Choroid plexus epithelial cell (primary cell): Measurements from ENCODE around the gene PRIM2.
A peak's percentile ranks its signal among the peaks of the same experiment; 100 is the strongest.
"Not testable (repeated sequence)": the region's sequence is repeated elsewhere in the genome, so short reads cannot be mapped to it uniquely, and the experiment has no call there.

Experiments used
- DNase-seq: peaks from one replicate; pipeline ENCODE4 v3.0.0-alpha.2; 2010; ENCODE audit warnings: low read depth
- H3K4me3 ChIP-seq: 2 replicates; pipeline ENCODE4 v1.5.1; 2011; ENCODE audit warnings: low read depth, mild to moderate bottlenecking, control low read depth, low read length, moderate library complexity
- TF ChIP-seq, protein P1 (sequence below): conservative IDR thresholded peaks from 2 replicates; pipeline ENCODE4 v1.5.1; 2011; ENCODE audit warnings: low read depth, mild to moderate bottlenecking, control low read depth, inconsistent platforms, low read length, moderate library complexity

Gene PRIM2

DNA sequence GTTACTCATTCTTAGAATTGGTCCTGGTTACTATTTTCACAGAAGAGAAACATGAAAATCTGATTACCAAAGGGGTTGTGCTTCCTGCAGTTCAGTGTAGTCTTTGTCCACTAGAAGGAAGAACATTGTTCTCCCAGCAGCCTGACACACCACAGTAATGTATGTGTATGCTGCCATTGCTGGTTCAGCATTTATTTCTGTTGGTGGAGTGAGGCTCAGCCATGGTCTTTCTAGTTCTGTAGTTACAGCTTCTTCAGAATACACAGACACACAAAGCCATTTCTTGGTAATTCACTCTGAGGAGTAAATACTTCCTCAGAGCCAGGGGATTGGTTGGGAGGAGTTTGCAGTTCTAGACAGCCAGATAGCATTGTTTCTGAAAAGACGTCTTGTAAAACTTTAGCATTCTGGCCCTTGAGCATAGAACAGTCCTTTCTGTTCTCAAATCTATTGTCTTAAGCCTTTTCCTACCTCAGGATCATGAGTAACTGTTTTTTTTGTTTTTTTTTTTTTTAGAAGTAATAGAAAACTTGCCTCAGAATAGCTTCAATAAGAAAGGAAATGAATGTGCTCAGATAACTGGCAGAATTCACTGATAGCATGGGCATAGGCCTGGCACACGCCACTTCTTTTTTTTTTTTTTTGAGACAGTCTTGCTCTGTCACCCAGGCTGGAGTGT is 128.5 kb downstream of the PRIM2 start:
- DNase-seq, H3K4me3 ChIP-seq: not testable (repeated sequence)

GRCh38 chr6:57449496-57450066 is 132.2 kb downstream of the PRIM2 start:
- not testable (repeated sequence) for H3K4me3 ChIP-seq, DNase-seq

- DNase-seq, H3K4me3 ChIP-seq: not testable (repeated sequence)
Observed at GRCh38 chr6:57459781-57460180, 142.4 kb downstream of the PRIM2 start.

DNA sequence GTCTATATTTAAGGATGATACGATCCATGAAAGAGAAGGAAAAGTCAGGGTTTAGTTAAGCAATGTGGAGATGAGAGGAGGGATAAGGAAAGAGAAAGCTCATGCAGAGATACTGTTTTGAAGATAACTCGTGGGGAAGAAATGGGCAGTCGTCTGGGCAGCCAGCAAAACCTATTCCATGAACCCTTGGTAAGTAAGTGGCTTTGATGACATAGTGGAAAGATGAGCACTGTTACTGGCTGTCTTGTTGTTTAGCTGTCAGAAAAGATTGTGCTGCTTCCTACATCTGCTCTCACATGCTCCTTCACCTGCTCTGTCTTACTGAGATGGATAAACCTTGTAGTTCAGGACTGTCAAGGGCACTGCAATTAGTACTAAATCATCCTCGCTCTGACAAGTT is 143.6 kb downstream of the PRIM2 start:
- H3K4me3 ChIP-seq, DNase-seq: not testable (repeated sequence)

DNA sequence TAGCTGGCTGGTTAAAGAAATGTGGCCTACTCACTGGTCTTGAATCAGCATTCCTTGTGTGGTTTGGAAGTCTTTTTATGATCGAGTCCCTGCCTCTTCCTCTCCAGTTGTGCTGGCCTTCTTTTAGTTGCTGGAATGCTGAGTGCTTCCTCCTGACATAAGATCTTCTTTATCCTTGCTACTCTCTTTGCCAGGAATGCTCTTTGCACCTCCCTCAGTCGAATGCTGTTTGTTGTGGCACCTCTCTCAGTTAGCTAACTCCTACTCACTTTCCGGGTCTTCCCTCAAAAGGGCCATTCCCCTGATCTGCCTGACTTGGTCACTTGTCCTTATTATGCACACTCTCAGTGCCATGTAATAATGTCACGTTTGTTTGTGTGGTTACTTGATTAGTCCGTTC is 146.4 kb downstream of the PRIM2 start:
- H3K4me3 ChIP-seq, DNase-seq: not testable (repeated sequence)

GRCh38 chr6:57465968-57466367 is 148.5 kb downstream of the PRIM2 start:
- DNase-seq, H3K4me3 ChIP-seq: not testable (repeated sequence)

DNA sequence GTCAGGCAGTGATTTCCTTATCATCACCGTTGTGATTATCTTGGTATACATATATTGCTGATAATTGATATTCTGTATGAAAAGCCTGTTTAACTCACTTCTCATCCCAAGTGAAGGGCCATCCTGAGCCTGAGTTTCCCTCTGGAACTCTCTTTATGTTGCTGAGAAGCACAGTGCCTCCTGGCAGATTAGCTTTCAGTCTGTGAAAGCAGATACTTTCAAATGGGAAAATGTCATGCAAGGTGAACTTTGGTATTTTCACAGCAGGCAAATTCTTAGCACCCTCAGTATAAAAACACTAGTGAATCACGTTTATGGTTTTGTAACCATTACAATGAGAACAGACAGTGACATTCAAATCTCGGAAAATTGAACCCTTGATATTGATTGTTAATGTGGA is 151.6 kb downstream of the PRIM2 start:
- TF ChIP-seq, protein P1, sequence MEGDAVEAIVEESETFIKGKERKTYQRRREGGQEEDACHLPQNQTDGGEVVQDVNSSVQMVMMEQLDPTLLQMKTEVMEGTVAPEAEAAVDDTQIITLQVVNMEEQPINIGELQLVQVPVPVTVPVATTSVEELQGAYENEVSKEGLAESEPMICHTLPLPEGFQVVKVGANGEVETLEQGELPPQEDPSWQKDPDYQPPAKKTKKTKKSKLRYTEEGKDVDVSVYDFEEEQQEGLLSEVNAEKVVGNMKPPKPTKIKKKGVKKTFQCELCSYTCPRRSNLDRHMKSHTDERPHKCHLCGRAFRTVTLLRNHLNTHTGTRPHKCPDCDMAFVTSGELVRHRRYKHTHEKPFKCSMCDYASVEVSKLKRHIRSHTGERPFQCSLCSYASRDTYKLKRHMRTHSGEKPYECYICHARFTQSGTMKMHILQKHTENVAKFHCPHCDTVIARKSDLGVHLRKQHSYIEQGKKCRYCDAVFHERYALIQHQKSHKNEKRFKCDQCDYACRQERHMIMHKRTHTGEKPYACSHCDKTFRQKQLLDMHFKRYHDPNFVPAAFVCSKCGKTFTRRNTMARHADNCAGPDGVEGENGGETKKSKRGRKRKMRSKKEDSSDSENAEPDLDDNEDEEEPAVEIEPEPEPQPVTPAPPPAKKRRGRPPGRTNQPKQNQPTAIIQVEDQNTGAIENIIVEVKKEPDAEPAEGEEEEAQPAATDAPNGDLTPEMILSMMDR, result no peak
- no peak overlapping the region for H3K4me3 ChIP-seq
- peak; percentile 77 for DNase-seq

DNA sequence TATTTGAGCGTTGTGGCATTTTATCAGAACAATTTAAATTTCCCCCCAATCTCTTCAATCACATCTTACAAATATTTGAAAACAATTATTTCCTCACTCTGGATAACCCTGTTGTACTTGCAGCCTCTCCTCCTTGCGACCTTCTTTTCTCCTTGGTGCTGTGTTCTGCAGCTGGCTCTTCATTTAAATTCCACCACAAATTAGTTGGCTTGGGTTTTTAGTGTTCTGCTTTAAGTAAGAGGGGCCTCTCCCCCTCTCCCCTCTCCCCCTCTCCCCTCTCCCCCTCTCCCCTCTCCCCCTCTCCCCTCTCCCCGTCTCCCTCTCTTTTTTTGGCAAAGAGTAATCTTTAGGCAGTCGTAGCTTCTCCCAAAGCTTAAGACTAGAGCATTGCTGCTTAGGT is 152.7 kb downstream of the PRIM2 start:
- not testable (repeated sequence) for H3K4me3 ChIP-seq, DNase-seq

DNA sequence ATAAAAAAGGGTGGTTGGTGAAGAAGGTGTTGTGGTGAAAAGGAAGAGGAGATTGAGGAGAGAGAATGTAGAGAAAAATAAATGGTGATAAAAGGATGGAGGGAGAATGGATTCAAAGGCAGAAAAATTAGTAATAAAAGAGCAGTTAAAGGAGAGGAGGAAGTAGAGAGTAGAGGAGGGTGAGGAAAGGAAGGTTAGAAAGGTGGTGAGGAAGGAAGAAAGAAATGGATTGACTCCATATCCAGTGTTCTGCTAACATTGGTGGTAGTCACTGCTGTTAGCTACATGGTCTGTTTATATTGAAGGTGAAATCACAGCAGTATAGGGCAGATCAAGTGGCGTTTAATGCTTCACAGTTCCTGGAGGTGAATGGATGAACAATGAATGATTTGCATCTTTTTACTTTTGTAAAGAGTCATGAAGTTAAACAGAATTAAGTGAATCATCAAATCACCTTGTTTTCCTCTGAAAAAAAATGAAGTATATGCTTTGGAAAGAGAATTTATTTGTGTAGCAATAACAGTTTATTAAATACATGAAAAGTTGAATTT is 154.0 kb downstream of the PRIM2 start:
- DNase-seq, H3K4me3 ChIP-seq: not testable (repeated sequence)

GRCh38 chr6:57472861-57473362 is 155.5 kb downstream of the PRIM2 start:
- peak; percentile 87 for DNase-seq
- not testable (repeated sequence) for H3K4me3 ChIP-seq

- DNase-seq, result peak; percentile 57
Observed at GRCh38 chr6:57474862-57475475, 157.5 kb downstream of the PRIM2 start.

DNA sequence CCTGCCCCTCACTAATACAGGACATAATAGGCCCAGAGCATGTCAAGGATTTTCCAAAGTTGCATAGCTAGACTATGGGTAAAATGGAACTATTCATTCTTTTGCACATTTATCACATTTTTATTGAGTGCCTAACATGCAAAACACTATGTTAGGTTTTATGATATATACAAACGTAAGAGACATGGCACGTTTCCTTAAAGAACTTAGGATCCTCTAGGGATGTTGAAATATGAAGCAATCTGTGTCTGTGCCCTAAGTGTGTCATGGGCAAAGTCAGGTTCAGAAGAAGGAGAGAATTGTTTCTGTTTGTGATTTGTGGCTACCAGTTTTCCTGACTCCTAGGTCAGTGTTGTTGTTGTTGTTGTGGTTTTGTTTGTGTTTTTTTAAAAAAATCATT is 158.2 kb downstream of the PRIM2 start:
- not testable (repeated sequence) for H3K4me3 ChIP-seq, DNase-seq

More at GRCh38 chr6:57474862-57475475, 157.5 kb downstream of the PRIM2 start:
- not testable (repeated sequence) for H3K4me3 ChIP-seq

- not testable (repeated sequence) for DNase-seq, H3K4me3 ChIP-seq
Observed at GRCh38 chr6:57480194-57480593, 162.8 kb downstream of the PRIM2 start.

DNA sequence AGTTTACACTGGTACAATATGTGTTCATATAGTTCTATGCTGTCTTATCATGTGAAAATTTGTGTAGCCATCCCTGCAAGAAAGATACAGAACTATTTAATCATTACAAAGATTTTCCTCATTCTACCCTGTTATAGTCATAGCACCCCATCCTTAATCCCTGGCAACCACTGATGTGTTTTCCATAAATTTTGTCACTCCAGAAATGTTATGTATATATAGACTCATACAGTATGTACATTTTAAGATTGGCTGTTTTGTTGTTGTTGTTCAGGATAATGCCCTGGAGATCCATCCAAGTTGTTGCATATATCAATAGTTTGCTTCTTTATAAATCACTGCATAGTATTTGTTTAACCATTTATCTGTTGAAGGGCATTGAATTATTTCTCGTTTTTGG is 163.7 kb downstream of the PRIM2 start:
- H3K4me3 ChIP-seq, result not testable (repeated sequence)

DNA sequence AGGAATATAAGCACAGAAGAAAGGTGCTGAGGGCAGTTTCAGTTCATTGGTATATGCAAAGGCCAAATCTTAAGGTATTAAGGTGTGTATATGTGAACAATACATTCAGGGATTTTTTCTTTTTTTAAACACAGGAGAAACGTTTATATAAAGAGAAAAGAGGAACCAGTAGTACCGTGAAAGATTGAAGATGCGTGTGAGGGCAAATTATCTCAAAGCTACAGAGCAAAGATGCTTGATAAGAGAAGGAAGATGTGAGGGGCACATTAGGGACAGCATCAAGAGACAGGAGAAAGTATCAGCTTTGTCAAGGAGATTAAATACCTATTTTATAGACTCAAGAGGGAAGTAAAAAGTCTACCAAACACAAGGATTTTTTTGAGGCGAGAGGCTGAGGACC is 165.0 kb downstream of the PRIM2 start:
- not testable (repeated sequence) for DNase-seq, H3K4me3 ChIP-seq

More for the DNA sequence above, 163.7 kb downstream of the PRIM2 start:
- not testable (repeated sequence) for DNase-seq

GRCh38 chr6:57486494-57487081 is 169.2 kb downstream of the PRIM2 start:
- DNase-seq, H3K4me3 ChIP-seq: not testable (repeated sequence)

GRCh38 chr6:57488551-57488950 is 171.1 kb downstream of the PRIM2 start:
- H3K4me3 ChIP-seq, DNase-seq: not testable (repeated sequence)

- H3K4me3 ChIP-seq, DNase-seq: not testable (repeated sequence)
Observed at GRCh38 chr6:57489887-57490286, 172.5 kb downstream of the PRIM2 start.
